CD8-positive, alpha-beta memory T cell (primary cell): ENCODE measurements around the gene KCNIP2. TPM values are rescaled to one million over a fixed set of nuclear protein-coding genes. Genes with fewer than 3 reads are reported as not detected.

ENCODE experiments used
- CTCF ChIA-PET: fragments of 350-600 bp; sonication (Branson Sonifier 250); formaldehyde crosslinking; loops from one replicate; lab custom pipeline; 2021; ENCODE audit warnings: antibody characterized with exemption; lab: Charles Lee
- POLR2A ChIA-PET: fragments of 350-600 bp; sonication (Branson Sonifier 250); formaldehyde crosslinking; loops from one replicate; lab custom pipeline; 2021; ENCODE audit warnings: antibody characterized with exemption; lab: Charles Lee
- DNase-seq, 5 donors: peaks; one replicate each; pipeline versions ENCODE4 v3.0.0 to v3.0.0-alpha.2; 2020 to 2022; ENCODE audit warnings: mixed read lengths in 1 of 5
- H3K27ac ChIP-seq: one replicate; pipeline ENCODE4 v1.7.0; 2013; ENCODE audit warnings: low read depth, mild to moderate bottlenecking, low read length, moderate library complexity
- H3K27me3 ChIP-seq: 2 replicates; pipeline ENCODE4 v1.7.0; 2013; ENCODE audit warnings: low read length, mild to moderate bottlenecking; ENCODE audit not compliant: insufficient read depth, poor library complexity, severe bottlenecking
- H3K36me3 ChIP-seq: 2 replicates; pipeline ENCODE4 v1.7.0; 2013; ENCODE audit warnings: mild to moderate bottlenecking, low read length, moderate library complexity; ENCODE audit not compliant: insufficient read depth
- H3K4me1 ChIP-seq: 2 replicates; pipeline ENCODE4 v1.7.0; 2013; ENCODE audit warnings: mild to moderate bottlenecking, low read length, moderate library complexity; ENCODE audit not compliant: insufficient read depth
- H3K4me3 ChIP-seq: 2 replicates; pipeline ENCODE4 v1.7.0; 2013; ENCODE audit warnings: mild to moderate bottlenecking, low read length
- H3K9me3 ChIP-seq: 2 replicates; pipeline ENCODE4 v1.7.0; 2013; ENCODE audit warnings: mild to moderate bottlenecking, low read length
- H3K27ac Mint-ChIP-seq, 8 donors: one replicate each; pipeline ENCODE4 v1.8.0; 2020 to 2021; ENCODE audit warnings: mixed read lengths in 8 of 8, mild to moderate bottlenecking in 6 of 8, inconsistent platforms in 3 of 8, moderate library complexity in 3 of 8
- H3K27me3 Mint-ChIP-seq, 2 donors: one replicate each; pipeline ENCODE4 v1.8.0; 2020 to 2021; ENCODE audit warnings: mixed read lengths in 2 of 2, mild to moderate bottlenecking in 1 of 2, moderate library complexity in 1 of 2
- H3K36me3 Mint-ChIP-seq, 3 donors: one replicate each; pipeline ENCODE4 v1.8.0; 2020 to 2021; ENCODE audit warnings: mixed read lengths in 3 of 3, inconsistent platforms in 1 of 3, mild to moderate bottlenecking in 1 of 3
- H3K4me1 Mint-ChIP-seq, 3 donors: one replicate each; pipeline ENCODE4 v1.8.0; 2020 to 2021; ENCODE audit warnings: mixed read lengths in 3 of 3, inconsistent platforms in 1 of 3, mild to moderate bottlenecking in 1 of 3
- H3K4me3 Mint-ChIP-seq, 7 donors: one replicate each; pipeline ENCODE4 v1.8.0; 2020 to 2021; ENCODE audit warnings: mixed read lengths in 7 of 7, mild to moderate bottlenecking in 6 of 7, moderate library complexity in 4 of 7, inconsistent platforms in 2 of 7
- H3K9me3 Mint-ChIP-seq, 5 donors: one replicate each; pipeline ENCODE4 v1.8.0; 2020 to 2022; ENCODE audit warnings: mixed read lengths in 5 of 5, mild to moderate bottlenecking in 3 of 5, moderate library complexity in 2 of 5, inconsistent platforms in 1 of 5
- polyA plus RNA-seq: library from polyadenylated mRNA; unstranded; fragments of 300-500 nt; fragmentation: Illumina TruSeq; gene quantifications from one replicate; pipeline ENCODE4 v1.2.3, GENCODE V29; 2021
- total RNA-seq, 2 experiments: library from RNA; stranded (reverse); gene quantifications; one replicate each; pipeline ENCODE4 v1.2.3, GENCODE V29; 2021

KCNIP2 gene
- total and polyA plus RNA-seq, 3 experiments from 2014 or later = 0.96 to 1.0 TPM; not detected in 1

- H3K4me1 Mint-ChIP-seq = peaks cover 4 to 12% (median 5%) of the 10 kb centered on the region in 3 donors
- Histone ChIP-seq H3K27me3 (no peaks in the 10 kb centered on the region), H3K4me3 (no peak overlapping the region), H3K4me1 (no peaks in the 10 kb centered on the region), H3K27ac (no peak overlapping the region), H3K9me3 (no peaks in the 10 kb centered on the region), H3K36me3 (no peaks in the 10 kb centered on the region)
- peak overlapping the region in 1 of 8 donors; percentile 57 for H3K27ac Mint-ChIP-seq
- no peaks in the 10 kb centered on the region for H3K27me3 Mint-ChIP-seq
- no peak for DNase-seq
- no peak overlapping the region for H3K4me3 Mint-ChIP-seq
- POLR2A ChIA-PET = no interaction called here
- CTCF ChIA-PET = interaction anchor here (1.2 to 1.5 kb wide), 3 partner anchors 9 to 192 kb away, joined by 3 to 5 read pairs (median 4); no protein-coding TSS in a partner anchor
- H3K36me3 Mint-ChIP-seq = peaks cover 0 to 33% (median 18%) of the 10 kb centered on the region in 3 donors
- no peaks in the 10 kb centered on the region for H3K9me3 Mint-ChIP-seq
These were observed 37.6 kb upstream of the KCNIP2 start for GRCh38 chr10:101881036-101881774.

DNA sequence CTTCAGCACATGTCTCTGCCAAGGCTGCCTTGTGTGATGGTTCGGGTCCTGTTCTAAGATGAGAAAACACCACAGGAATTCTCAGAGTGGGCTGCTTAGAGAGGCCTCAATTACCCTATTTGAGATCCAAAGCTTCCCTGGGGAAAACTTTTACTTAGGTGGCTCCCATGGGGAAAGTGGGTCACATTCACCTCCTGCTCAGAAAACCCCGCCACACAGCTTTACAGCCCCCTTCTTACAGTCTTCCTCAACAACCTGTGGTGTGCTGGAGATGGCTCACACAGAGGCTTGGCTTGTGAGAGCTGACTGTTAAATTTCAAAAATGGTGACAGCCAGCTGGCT, 36.6 kb upstream of the KCNIP2 start:
- Mint-ChIP-seq H3K9me3 (no peaks in the 10 kb centered on the region), H3K27ac (no peak overlapping the region), H3K4me3 (no peak overlapping the region), H3K4me1 (peaks cover 12 to 20% (median 14%) of the 10 kb centered on the region in 3 donors), H3K27me3 (no peaks in the 10 kb centered on the region), H3K36me3 (peaks cover 0 to 32% (median 15%) of the 10 kb centered on the region in 3 donors)
- Histone ChIP-seq H3K27ac (no peak overlapping the region), H3K36me3 (no peaks in the 10 kb centered on the region), H3K27me3 (no peaks in the 10 kb centered on the region), H3K9me3 (no peaks in the 10 kb centered on the region), H3K4me3 (no peak overlapping the region), H3K4me1 (no peaks in the 10 kb centered on the region)
- POLR2A ChIA-PET = no interaction called here
- no peak for DNase-seq
- CTCF ChIA-PET = interaction anchor here (1.4 to 1.5 kb wide), 2 partner anchors 10 to 39 kb away, joined by 4 to 5 read pairs; no protein-coding TSS in a partner anchor

DNA sequence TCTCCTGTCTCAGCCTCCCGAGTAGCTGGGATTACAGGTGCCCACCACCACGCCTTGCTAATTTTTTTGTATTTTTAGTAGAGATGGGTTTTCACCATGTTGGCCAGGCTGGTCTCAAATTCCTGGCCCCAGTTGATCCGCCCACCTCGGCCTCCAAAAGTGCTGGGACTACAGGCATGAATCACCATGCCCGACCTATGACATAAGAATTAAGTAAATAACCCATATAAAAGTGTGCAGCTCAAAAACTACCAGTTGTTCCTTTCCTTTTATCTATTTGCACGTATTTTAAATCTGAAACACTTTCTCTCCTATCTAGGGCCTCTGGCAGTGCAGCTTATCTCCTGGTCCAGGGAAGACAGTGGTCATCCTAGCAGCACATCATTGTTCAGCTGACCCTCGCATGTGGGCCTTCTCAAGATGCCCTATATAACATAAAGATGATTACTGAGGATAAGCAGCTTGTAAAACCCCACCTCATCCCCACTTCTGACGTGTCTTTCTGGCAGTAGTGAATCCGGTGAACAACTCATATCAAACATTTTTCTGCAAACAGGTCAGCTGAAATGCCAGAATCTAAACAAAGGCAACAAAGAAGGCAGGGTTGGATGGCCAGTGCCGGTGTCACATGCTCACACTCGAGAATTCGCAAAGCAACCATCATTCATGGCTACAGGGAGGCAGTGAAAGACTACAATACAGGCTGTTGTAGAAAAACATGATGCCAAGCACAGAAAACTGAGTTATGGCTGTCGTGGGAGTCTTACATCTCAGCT, 36.0 kb upstream of the KCNIP2 start:
- ChIA-PET CTCF (interaction anchor here (1.4 to 1.5 kb wide), 2 partner anchors 10 to 39 kb away, joined by 4 to 5 read pairs; no protein-coding TSS in a partner anchor), POLR2A (no interaction called here)
- Mint-ChIP-seq H3K27ac (peak overlapping the region in 3 of 8 donors; percentile 10 to 72 (median 36)), H3K4me3 (no peak overlapping the region), H3K9me3 (no peaks in the 10 kb centered on the region), H3K27me3 (no peaks in the 10 kb centered on the region), H3K36me3 (peaks cover 0 to 30% (median 15%) of the 10 kb centered on the region in 3 donors), H3K4me1 (peaks cover 16 to 22% (median 19%) of the 10 kb centered on the region in 3 donors)
- H3K27me3 ChIP-seq = no peaks in the 10 kb centered on the region
- no peak overlapping the region for H3K4me3 ChIP-seq
- H3K27ac ChIP-seq = no peak overlapping the region
- H3K9me3 ChIP-seq = no peaks in the 10 kb centered on the region
- DNase-seq = no peak
- no peaks in the 10 kb centered on the region for H3K36me3 ChIP-seq
- no peaks in the 10 kb centered on the region for H3K4me1 ChIP-seq

GRCh38 chr10:101878869-101879268, 35.3 kb upstream of the KCNIP2 start:
- Histone ChIP-seq H3K9me3 (no peaks in the 10 kb centered on the region), H3K36me3 (no peaks in the 10 kb centered on the region), H3K27ac (no peak overlapping the region), H3K4me1 (no peaks in the 10 kb centered on the region), H3K4me3 (no peak overlapping the region), H3K27me3 (no peaks in the 10 kb centered on the region)
- Mint-ChIP-seq H3K36me3 (peaks cover 0 to 28% (median 12%) of the 10 kb centered on the region in 3 donors), H3K9me3 (no peaks in the 10 kb centered on the region), H3K27ac (no peak overlapping the region), H3K27me3 (no peaks in the 10 kb centered on the region), H3K4me1 (peaks cover 17 to 21% (median 20%) of the 10 kb centered on the region in 3 donors), H3K4me3 (no peak overlapping the region)
- CTCF ChIA-PET = no interaction called here
- POLR2A ChIA-PET = no interaction called here
- DNase-seq = no peak

GRCh38 chr10:101875068-101875688, 31.6 kb upstream of the KCNIP2 start:
- POLR2A ChIA-PET = no interaction called here
- Histone ChIP-seq H3K9me3 (no peaks in the 10 kb centered on the region), H3K4me1 (no peaks in the 10 kb centered on the region), H3K27me3 (no peaks in the 10 kb centered on the region), H3K4me3 (no peak overlapping the region), H3K36me3 (no peaks in the 10 kb centered on the region), H3K27ac (no peak overlapping the region)
- DNase-seq = no peak
- Mint-ChIP-seq H3K27ac (peak overlapping the region in 4 of 8 donors; percentile 4 to 64 (median 40)), H3K27me3 (no peaks in the 10 kb centered on the region), H3K4me1 (peaks cover 17 to 21% (median 20%) of the 10 kb centered on the region in 3 donors), H3K36me3 (peaks cover 4 to 24% (median 9%) of the 10 kb centered on the region in 3 donors), H3K4me3 (no peak overlapping the region), H3K9me3 (no peaks in the 10 kb centered on the region)
- CTCF ChIA-PET = interaction anchor here (1.8 kb wide), 1 partner anchor 198 kb away, joined by 5 read pairs; no protein-coding TSS in a partner anchor

- peaks cover 0 to 2% of the 10 kb centered on the region in 2 donors for H3K27me3 Mint-ChIP-seq
These were observed 30.7 kb upstream of the KCNIP2 start for GRCh38 chr10:101874252-101874651.

GRCh38 chr10:101867931-101868330, 24.3 kb upstream of the KCNIP2 start:
- CTCF ChIA-PET = no interaction called here
- peaks cover 0 to 6% (median 2%) of the 10 kb centered on the region in 3 donors for H3K4me1 Mint-ChIP-seq
- no peak for DNase-seq
- H3K36me3 Mint-ChIP-seq = peaks cover 0 to 24% (median 11%) of the 10 kb centered on the region in 3 donors
- H3K9me3 ChIP-seq = no peaks in the 10 kb centered on the region
- H3K9me3 Mint-ChIP-seq = no peaks in the 10 kb centered on the region
- no peaks in the 10 kb centered on the region for H3K36me3 ChIP-seq
- peaks cover 0 to 2% of the 10 kb centered on the region in 2 donors for H3K27me3 Mint-ChIP-seq
- H3K4me3 Mint-ChIP-seq = no peak overlapping the region
- H3K4me1 ChIP-seq = no peaks in the 10 kb centered on the region
- peak overlapping the region in 1 of 8 donors; percentile 52 for H3K27ac Mint-ChIP-seq
- POLR2A ChIA-PET = no interaction called here
- H3K27me3 ChIP-seq = no peaks in the 10 kb centered on the region
- H3K27ac ChIP-seq = no peak overlapping the region
- H3K4me3 ChIP-seq = no peak overlapping the region

More at GRCh38 chr10:101874252-101874651, 30.7 kb upstream of the KCNIP2 start:
- H3K36me3 Mint-ChIP-seq = peaks cover 4 to 20% (median 6%) of the 10 kb centered on the region in 3 donors
- ChIA-PET CTCF (no interaction called here), POLR2A (no interaction called here)
- H3K27ac ChIP-seq = no peak overlapping the region
- no peaks in the 10 kb centered on the region for H3K27me3 ChIP-seq
- peak overlapping the region in 4 of 8 donors; percentile 4 to 76 (median 30) for H3K27ac Mint-ChIP-seq
- H3K4me1 Mint-ChIP-seq = peaks cover 15 to 21% (median 20%) of the 10 kb centered on the region in 3 donors
- H3K9me3 Mint-ChIP-seq = no peaks in the 10 kb centered on the region
- no peak for DNase-seq
- H3K4me3 Mint-ChIP-seq = no peak overlapping the region
- no peaks in the 10 kb centered on the region for H3K36me3 ChIP-seq
- no peaks in the 10 kb centered on the region for H3K9me3 ChIP-seq
- no peaks in the 10 kb centered on the region for H3K4me1 ChIP-seq
- no peak overlapping the region for H3K4me3 ChIP-seq
